NCI-H2227 treated with DMSO at 0.1 percent for 48 hours (cell line): ENCODE results near the gene HLA-DMA.

Experiments used
- DNase-seq: peaks from one replicate; lab custom pipeline; 2025; lab: John Stamatoyannopoulos, UW

The HLA-DMA gene

DNA sequence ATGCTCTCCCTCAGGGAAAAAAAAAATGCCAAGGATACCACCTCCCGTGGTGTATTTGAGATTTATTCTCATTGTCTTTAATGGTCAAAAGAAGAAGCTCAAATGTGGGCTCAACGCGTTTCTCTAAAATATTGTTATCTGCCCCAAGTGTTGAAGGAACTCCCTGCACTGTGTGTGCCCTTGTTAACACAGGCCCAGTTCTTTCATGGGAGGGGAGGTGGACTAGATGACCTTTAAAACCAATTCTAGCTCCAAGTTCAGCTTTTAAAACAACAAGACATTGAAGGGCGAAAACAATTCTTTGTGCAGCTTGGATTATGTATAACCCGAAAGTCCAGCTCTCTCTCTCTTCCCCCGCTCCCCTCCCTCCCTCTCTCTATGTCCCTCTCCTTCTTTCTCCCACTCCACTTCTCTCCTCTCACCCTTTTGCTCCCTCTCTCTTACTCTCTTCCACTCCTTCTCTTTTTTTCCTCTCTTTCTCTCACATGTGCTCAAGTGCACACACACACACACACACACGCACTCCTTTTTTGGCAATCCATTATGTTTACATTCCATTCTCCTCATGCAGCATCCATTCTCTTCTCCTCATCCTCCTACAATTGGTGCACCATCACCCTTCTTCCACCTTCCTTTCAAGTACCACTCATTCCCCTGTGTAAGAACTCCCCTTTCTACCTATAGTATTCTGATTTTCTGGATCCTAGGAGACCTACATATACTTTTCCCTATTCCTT lies 20.6 kb downstream of the HLA-DMA start:
- DNase-seq = no peak

DNA sequence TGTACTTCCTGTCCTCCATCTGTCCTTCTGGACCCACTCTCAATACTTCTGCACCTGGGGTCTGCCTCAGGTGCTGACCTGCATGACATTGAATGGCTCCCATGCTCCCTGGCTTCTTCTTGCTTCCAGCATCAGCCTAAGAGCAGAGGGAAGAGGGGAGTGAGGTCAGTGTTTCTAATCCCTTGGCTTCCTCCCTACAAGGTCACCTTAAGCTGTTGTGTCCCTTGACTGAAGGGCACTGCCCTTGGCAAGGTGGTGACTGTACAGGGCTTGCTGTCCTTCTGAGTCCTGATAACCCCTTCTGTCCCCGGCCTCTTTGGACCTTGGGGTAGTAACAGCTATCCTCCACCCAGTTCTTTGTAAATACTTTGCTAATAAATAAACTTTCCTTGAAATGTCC lies 21.7 kb downstream of the HLA-DMA start:
- no peak for DNase-seq

DNA sequence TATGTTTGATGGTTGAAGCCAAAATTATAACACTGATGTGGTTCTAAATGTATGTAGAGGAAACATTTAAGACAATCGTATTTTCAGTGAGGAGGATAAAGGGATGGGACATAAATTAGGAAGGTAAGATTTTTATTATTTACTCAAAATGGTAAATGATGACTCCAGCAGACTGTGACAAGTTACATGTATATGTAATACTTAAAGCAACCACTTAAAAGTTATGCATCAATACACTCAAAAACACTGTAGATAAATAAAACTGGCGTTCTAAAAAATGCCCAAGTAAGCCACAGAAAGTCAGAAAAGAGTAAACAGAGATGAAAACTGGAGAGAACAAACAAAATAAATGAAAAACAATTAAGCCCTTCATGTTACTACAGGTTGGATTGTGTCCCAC lies 30.8 kb downstream of the HLA-DMA start:
- no peak for DNase-seq

DNA sequence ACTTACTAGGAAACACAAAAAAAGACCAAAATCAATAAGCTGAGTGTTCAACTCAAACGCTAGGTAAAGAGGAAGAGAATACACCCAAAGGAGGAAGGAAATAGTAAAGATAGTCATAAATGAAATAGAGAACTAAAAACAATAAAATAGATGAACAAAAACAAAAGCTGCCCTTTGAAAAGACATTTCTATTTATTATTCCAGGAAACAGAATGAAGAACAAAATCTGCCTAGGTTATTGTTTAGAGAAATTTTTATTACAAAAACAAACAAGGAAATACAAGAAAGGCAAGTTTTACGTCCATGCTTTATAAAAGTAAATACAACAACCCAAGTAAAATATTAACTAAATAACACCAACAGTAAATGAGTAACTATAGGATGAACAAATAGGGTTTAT lies 32.2 kb downstream of the HLA-DMA start:
- no peak for DNase-seq

DNA sequence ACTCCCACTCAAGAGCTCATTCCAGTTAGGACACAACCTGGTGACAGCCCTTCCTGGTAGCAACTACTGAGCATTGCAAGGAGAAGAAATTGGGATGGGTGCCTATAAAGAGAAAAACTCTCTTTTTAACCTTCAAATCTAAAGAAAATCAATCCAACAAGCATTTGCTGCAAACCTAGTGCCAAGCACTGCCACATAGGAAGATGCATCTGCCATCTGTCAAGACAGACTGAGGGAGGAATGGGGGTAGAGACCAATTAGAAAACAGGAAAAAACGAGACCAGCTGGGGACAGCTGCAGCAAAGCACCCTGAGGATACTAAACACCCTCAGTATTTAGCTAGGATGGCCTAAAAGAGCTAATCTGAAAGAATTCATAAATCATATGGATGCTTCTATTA lies 39.9 kb downstream of the HLA-DMA start:
- no peak for DNase-seq

DNA sequence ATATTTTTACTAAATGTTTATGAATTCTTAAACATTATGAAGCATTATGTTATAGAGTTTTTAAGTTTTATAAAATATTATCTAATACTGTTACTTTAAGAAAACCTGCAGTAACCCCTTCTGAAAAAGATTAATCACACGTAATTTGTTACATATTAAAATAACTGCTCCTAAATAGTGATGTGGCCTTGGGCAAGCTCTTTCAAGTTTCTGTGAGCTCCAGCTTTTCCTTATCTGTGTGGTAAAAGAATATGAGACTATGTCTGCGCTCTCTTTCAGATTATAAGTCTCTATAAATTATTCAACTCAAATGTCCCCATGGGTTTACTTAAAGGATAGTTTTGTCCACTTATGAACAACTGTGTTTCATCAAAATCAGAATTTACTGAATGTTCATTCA lies 44.0 kb downstream of the HLA-DMA start:
- DNase-seq = no peak

DNA sequence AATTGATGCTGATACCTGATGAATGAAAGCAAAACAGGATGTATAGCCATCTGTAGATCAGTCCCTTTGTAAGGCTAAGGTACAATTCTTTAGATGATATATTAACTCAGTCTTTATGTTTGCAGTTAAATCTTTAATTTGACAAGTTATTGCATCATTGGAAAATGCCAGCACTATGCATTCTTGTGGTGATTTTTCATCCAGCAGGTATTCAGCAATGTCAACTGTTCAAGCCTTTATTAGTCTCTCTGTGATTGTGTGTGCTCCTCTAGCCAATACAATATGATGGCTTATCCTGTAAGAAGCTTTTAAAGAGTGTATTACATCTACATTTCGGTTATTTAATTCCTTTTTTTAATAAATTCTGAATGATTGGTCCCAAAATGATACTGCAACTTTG lies 46.4 kb downstream of the HLA-DMA start:
- DNase-seq = no peak

DNA sequence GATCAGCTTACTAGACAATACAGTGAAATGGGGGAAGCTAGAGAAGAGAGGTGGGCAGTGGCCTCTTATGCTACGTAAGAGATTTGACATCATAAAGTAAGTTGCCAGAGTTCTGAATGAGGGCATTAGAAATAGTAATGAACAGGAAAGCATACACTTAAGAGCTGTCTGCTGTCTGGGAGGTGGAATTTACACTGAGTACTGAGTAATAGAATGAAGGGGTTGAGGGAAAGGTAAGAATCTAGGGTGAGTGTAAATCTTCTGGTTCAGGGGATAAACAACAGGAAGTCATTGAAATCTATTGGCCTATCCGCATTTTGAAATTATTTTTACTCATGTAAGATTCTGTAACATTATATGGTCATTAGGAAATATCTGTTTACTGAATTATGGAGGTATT lies 47.8 kb downstream of the HLA-DMA start:
- no peak for DNase-seq

DNA sequence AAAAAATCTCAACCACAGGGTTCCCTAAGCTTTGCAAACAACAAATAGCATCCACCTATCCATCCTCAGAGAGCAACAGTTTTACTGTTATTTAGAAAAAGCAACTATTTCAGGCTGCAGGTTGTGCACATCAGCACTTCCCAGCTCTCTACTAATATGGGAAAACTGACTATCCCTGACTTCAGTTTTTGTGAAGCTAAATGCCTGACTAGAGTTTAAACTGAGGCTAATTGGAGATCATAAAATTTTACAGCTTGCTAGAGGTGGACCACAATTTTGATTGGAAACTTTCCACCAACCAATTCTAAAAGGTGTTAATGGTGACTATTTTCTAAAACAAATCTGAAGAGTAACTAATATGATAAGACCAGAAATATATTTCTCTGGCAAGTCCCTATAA lies 48.9 kb downstream of the HLA-DMA start:
- no peak for DNase-seq
